GM12865 (cell line): ENCODE data around the gene ZNF418.
"Not testable (repeated sequence)": the region's sequence is repeated elsewhere in the genome, so short reads cannot be mapped to it uniquely, and the experiment has no call there.

Experiments
- DNase-seq: peaks from one replicate; pipeline ENCODE4 v3.0.0; 2010; ENCODE audit warnings: low read depth
- H3K4me3 ChIP-seq: 2 replicates; pipeline ENCODE4 v1.5.1; 2011; ENCODE audit warnings: mild to moderate bottlenecking, low read depth, low read length, control low read depth
- CTCF ChIP-seq: IDR thresholded peaks from 2 replicates; pipeline ENCODE4 v1.5.1; 2011; ENCODE audit warnings: low read length, control low read depth, low read depth, inconsistent platforms; ENCODE audit not compliant: insufficient read depth; ENCODE audit errors: missing control alignments

The ZNF418 gene

GRCh38 chr19:57900311-57900710, 34.9 kb downstream of the ZNF418 start:
- no peak overlapping the region for H3K4me3 ChIP-seq
- no peak for TF ChIP-seq CTCF
- no peak for DNase-seq

GRCh38 chr19:57890706-57891105, 44.5 kb downstream of the ZNF418 start:
- not testable (repeated sequence) for DNase-seq, H3K4me3 ChIP-seq

GRCh38 chr19:57888560-57889231, 46.5 kb downstream of the ZNF418 start, which contains the start of gene ZNF814:
Gene ZNF814, minus strand, starts transcription at chr19:57889037. Its CDS starts 235 bp downstream, at chr19:57888802.
- DNase-seq = peak; percentile 89
- no peak for TF ChIP-seq CTCF
- peak within 1 kb of the TSS; percentile 53 for H3K4me3 ChIP-seq

GRCh38 chr19:57888107-57888559, 47.1 kb downstream of the ZNF418 start:
- TF ChIP-seq CTCF = no peak
- no peak for DNase-seq
- H3K4me3 ChIP-seq = peak overlapping the region; percentile 53

GRCh38 chr19:57887195-57887941, 47.8 kb downstream of the ZNF418 start:
- no peak for DNase-seq
- TF ChIP-seq CTCF = no peak

GRCh38 chr19:57886046-57886445, 49.2 kb downstream of the ZNF418 start:
- no peak overlapping the region for H3K4me3 ChIP-seq
- TF ChIP-seq CTCF = no peak
- DNase-seq = no peak

More at GRCh38 chr19:57887195-57887941, 47.8 kb downstream of the ZNF418 start:
- peak overlapping the region; percentile 53 for H3K4me3 ChIP-seq

GRCh38 chr19:57873883-57874799, 61.1 kb downstream of the ZNF418 start:
- not testable (repeated sequence) for DNase-seq, H3K4me3 ChIP-seq
